ENCODE data around the gene CEP162.

CEP162 gene

GRCh38 chr6:84269947-84270733 lies 42.7 kb upstream of the CEP162 start:
- Mint-ChIP-seq H3K4me1 (peaks cover 15% of the 10 kb centered on the region), H3K9me3 (no peaks in the 10 kb centered on the region), H3K27ac (peak overlapping the region; percentile 7 to 70 (median 59)), H3K36me3 (ENCODE audit: low read depth) (no peaks in the 10 kb centered on the region), H3K4me3 (no peak overlapping the region), H3K27me3 (ENCODE audit: low read depth) (no peaks in the 10 kb centered on the region)
- TF ChIP-seq, protein P1, sequence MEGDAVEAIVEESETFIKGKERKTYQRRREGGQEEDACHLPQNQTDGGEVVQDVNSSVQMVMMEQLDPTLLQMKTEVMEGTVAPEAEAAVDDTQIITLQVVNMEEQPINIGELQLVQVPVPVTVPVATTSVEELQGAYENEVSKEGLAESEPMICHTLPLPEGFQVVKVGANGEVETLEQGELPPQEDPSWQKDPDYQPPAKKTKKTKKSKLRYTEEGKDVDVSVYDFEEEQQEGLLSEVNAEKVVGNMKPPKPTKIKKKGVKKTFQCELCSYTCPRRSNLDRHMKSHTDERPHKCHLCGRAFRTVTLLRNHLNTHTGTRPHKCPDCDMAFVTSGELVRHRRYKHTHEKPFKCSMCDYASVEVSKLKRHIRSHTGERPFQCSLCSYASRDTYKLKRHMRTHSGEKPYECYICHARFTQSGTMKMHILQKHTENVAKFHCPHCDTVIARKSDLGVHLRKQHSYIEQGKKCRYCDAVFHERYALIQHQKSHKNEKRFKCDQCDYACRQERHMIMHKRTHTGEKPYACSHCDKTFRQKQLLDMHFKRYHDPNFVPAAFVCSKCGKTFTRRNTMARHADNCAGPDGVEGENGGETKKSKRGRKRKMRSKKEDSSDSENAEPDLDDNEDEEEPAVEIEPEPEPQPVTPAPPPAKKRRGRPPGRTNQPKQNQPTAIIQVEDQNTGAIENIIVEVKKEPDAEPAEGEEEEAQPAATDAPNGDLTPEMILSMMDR (IDR thresholded peaks at IDR 0.05; ENCODE audit: unreplicated experiment in 3 of 3): no peak

- Mint-ChIP-seq H3K4me3 (no peak overlapping the region), H3K27ac (no peak overlapping the region), H3K27me3 (ENCODE audit: low read depth) (no peaks in the 10 kb centered on the region), H3K4me1 (peaks cover 15% of the 10 kb centered on the region), H3K36me3 (ENCODE audit: low read depth) (no peaks in the 10 kb centered on the region), H3K9me3 (no peaks in the 10 kb centered on the region)
- TF ChIP-seq, protein P1 (IDR thresholded peaks at IDR 0.05; ENCODE audit: unreplicated experiment in 3 of 3): no peak
Measured at GRCh38 chr6:84268781-84269180, 41.3 kb upstream of the CEP162 start.

DNA sequence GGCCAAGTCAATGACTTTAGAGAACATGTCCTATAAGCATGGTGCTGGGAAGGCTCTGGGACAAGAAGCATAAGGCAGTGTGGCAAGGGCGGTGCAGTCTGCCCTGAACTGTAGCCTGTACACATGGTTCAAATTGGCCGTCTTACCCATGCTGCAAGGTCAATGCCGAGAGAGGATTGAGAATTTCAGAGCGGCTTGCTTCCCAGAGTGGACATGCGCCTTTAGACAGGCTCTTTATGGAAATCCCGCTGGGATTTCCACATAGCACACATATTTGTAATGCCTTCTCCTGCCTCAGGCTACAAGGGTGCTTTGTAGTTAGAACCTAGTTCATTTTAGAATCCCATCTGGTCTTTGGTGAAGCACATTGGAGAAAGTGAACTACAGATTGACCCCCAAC lies 36.1 kb upstream of the CEP162 start:
- Mint-ChIP-seq H3K27me3 (ENCODE audit: low read depth) (no peaks in the 10 kb centered on the region), H3K4me3 (no peak overlapping the region), H3K9me3 (no peaks in the 10 kb centered on the region), H3K4me1 (peaks cover 33% of the 10 kb centered on the region), H3K27ac (no peak overlapping the region), H3K36me3 (ENCODE audit: low read depth) (no peaks in the 10 kb centered on the region)
- TF ChIP-seq, protein P1 (IDR thresholded peaks at IDR 0.05; ENCODE audit: unreplicated experiment in 3 of 3): no peak

- H3K27ac Mint-ChIP-seq: no peak overlapping the region
- no peaks in the 10 kb centered on the region for H3K27me3 Mint-ChIP-seq (ENCODE audit: low read depth)
- H3K9me3 Mint-ChIP-seq: no peaks in the 10 kb centered on the region
- peaks cover 58% of the 10 kb centered on the region for H3K4me1 Mint-ChIP-seq
- no peaks in the 10 kb centered on the region for H3K36me3 Mint-ChIP-seq (ENCODE audit: low read depth)
- TF ChIP-seq, protein P1 (IDR thresholded peaks at IDR 0.05; ENCODE audit: unreplicated experiment in 3 of 3): no peak
- no peak overlapping the region for H3K4me3 Mint-ChIP-seq
Measured at GRCh38 chr6:84260926-84261325, 33.5 kb upstream of the CEP162 start.

GRCh38 chr6:84260196-84260595 lies 32.8 kb upstream of the CEP162 start:
- Mint-ChIP-seq H3K4me1 (peaks cover 64% of the 10 kb centered on the region), H3K4me3 (peak overlapping the region in 1 of 3 experiments; percentile 62), H3K9me3 (no peaks in the 10 kb centered on the region), H3K27ac (peak overlapping the region; percentile 71 to 79 (median 78)), H3K36me3 (ENCODE audit: low read depth) (no peaks in the 10 kb centered on the region), H3K27me3 (ENCODE audit: low read depth) (no peaks in the 10 kb centered on the region)
- TF ChIP-seq, protein P1 (IDR thresholded peaks at IDR 0.05; ENCODE audit: unreplicated experiment in 3 of 3): no peak

DNA sequence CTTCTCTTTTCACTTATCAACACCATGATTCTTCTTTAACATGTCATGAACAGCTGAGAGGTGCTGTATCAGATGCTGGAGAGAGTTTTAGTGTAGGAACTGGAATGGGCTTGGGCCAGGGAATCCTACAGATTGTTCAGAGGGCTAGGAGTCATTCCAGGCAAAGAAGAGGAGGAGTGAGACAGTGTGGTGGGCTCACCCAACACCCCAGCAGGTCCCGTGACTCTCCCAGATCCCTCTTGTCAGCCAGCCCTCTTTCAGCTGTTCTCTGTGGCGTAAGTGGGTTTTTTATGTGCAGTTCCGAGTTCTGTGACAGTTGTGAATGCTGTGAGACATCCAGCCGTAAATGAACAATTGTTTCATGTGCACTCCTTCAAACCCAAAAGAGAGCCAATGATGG lies 31.4 kb upstream of the CEP162 start:
- Mint-ChIP-seq H3K36me3 (ENCODE audit: low read depth) (no peaks in the 10 kb centered on the region), H3K27ac (peak overlapping the region; percentile 59 to 79 (median 78)), H3K4me3 (peak overlapping the region in 2 of 3 experiments; percentile 8 to 40), H3K27me3 (ENCODE audit: low read depth) (no peaks in the 10 kb centered on the region), H3K9me3 (no peaks in the 10 kb centered on the region), H3K4me1 (peaks cover 70% of the 10 kb centered on the region)
- TF ChIP-seq, protein P1 (IDR thresholded peaks at IDR 0.05; ENCODE audit: unreplicated experiment in 3 of 3): no peak

Measured in nephron (organoid).